BE2C (cell line): ENCODE measurements around the gene TMEM79.

Experiments used
- DNase-seq: peaks from one replicate; pipeline ENCODE4 v3.0.0-alpha.2; 2020
- H3K27me3 ChIP-seq: fragments of 250-450 bp; sonication (Bioruptor Pico); 2 replicates; pipeline ENCODE4 v1.5.1; 2020; ENCODE audit warnings: mild to moderate bottlenecking
- H3K36me3 ChIP-seq: fragments of 250-450 bp; sonication (Bioruptor Pico); 2 replicates; pipeline ENCODE4 v1.5.1; 2020; ENCODE audit warnings: mild to moderate bottlenecking
- H3K4me1 ChIP-seq: fragments of 250-450 bp; sonication (Bioruptor Pico); 2 replicates; pipeline ENCODE4 v1.5.1; 2020
- H3K4me3 ChIP-seq: 2 replicates; pipeline ENCODE4 v1.5.1; 2011; ENCODE audit warnings: low read depth, low read length
- H3K9me3 ChIP-seq: fragments of 250-450 bp; sonication (Bioruptor Pico); 2 replicates; pipeline ENCODE4 v1.5.1; 2020
- CTCF ChIP-seq: IDR thresholded peaks from 2 replicates; pipeline ENCODE4 v1.5.1; 2012; ENCODE audit warnings: mild to moderate bottlenecking, low read depth, low read length

Gene TMEM79

GRCh38 chr1:156244126-156244525, 40.0 kb upstream of the TMEM79 start:
- Histone ChIP-seq H3K27me3 (no peaks in the 10 kb centered on the region), H3K36me3 (peaks cover 20% of the 10 kb centered on the region), H3K4me3 (no peak overlapping the region), H3K4me1 (peaks cover 27% of the 10 kb centered on the region), H3K9me3 (no peaks in the 10 kb centered on the region)
- TF ChIP-seq CTCF: 0 out of 2 replicates have a peak, but pooled peaks have one; percentile 2
- DNase-seq: peak; percentile 47

GRCh38 chr1:156244712-156245111, 39.4 kb upstream of the TMEM79 start:
- H3K9me3 ChIP-seq: no peaks in the 10 kb centered on the region
- H3K36me3 ChIP-seq: peaks cover 22% of the 10 kb centered on the region
- H3K4me1 ChIP-seq: peaks cover 33% of the 10 kb centered on the region
- DNase-seq: no peak
- no peak for TF ChIP-seq CTCF
- no peak overlapping the region for H3K4me3 ChIP-seq
- H3K27me3 ChIP-seq: no peaks in the 10 kb centered on the region

- H3K9me3 ChIP-seq: no peaks in the 10 kb centered on the region
- no peak overlapping the region for H3K4me3 ChIP-seq
- DNase-seq: no peak
These were observed 38.5 kb upstream of the TMEM79 start for GRCh38 chr1:156245451-156246232.

GRCh38 chr1:156246241-156246780, 37.8 kb upstream of the TMEM79 start:
- Histone ChIP-seq H3K9me3 (no peaks in the 10 kb centered on the region), H3K4me1 (peaks cover 49% of the 10 kb centered on the region), H3K27me3 (no peaks in the 10 kb centered on the region), H3K4me3 (no peak overlapping the region), H3K36me3 (peaks cover 34% of the 10 kb centered on the region)
- DNase-seq: no peak
- TF ChIP-seq CTCF: no peak

More at GRCh38 chr1:156245451-156246232, 38.5 kb upstream of the TMEM79 start:
- H3K27me3 ChIP-seq: no peaks in the 10 kb centered on the region
- H3K4me1 ChIP-seq: peaks cover 42% of the 10 kb centered on the region
- H3K36me3 ChIP-seq: peaks cover 28% of the 10 kb centered on the region
- TF ChIP-seq CTCF: no peak

GRCh38 chr1:156246781-156247459, 37.2 kb upstream of the TMEM79 start:
- H3K36me3 ChIP-seq: peaks cover 35% of the 10 kb centered on the region
- H3K9me3 ChIP-seq: no peaks in the 10 kb centered on the region
- TF ChIP-seq CTCF: no peak
- no peak overlapping the region for H3K4me3 ChIP-seq
- no peaks in the 10 kb centered on the region for H3K27me3 ChIP-seq
- DNase-seq: no peak
- H3K4me1 ChIP-seq: peaks cover 47% of the 10 kb centered on the region
